ENCODE measurements around the gene RAD51B. TPM values are rescaled to one million over a fixed set of nuclear protein-coding genes. Genes with fewer than 3 reads are reported as not detected.

Gene RAD51B
- total and polyA plus RNA-seq, 2 of the 13 experiments (the other 11 are each of a cell fraction or from before 2014, with no cell fraction given), result 7.0 to 9.5 TPM

DNA sequence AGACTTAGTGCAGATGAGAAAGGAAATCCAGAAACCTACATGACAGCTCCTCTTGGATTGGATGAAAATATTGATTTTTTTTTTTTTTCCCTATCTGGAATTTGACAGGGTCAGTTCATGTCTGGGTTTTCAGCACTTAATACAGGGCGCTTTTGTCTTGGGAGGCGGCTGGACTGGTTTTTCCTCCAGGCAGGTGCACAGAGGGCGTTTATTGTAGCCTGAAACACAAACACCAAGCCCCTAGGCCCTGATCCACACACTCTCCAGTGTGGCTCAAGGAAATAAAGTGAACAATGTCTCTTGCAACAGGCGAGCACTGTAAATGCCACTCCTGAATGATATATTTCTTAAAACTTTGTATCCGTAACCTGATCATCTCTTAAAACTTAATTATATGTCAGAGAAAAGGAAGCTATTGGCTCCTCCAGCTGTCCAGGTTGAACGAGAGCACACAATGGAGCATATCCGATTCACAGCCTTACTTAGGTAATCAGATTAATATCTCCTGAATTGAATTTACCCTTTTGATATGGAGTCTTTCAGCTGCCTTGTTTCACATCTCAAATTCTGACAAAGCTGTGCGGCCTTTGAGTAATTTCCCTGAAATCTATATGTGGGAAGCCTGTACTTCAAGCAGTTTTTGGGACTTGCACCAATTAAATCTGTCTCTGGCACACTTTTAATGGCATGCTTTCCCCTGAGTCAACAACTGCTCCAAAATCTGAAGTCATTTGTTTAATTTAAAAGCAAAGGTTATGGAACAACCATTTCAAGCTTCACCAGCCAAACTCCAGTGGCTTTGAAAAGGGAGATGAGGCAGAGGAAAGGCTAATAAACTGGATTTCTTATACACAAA is 487.6 kb downstream of the RAD51B start (continued):
- TF ChIP-seq, protein P1, sequence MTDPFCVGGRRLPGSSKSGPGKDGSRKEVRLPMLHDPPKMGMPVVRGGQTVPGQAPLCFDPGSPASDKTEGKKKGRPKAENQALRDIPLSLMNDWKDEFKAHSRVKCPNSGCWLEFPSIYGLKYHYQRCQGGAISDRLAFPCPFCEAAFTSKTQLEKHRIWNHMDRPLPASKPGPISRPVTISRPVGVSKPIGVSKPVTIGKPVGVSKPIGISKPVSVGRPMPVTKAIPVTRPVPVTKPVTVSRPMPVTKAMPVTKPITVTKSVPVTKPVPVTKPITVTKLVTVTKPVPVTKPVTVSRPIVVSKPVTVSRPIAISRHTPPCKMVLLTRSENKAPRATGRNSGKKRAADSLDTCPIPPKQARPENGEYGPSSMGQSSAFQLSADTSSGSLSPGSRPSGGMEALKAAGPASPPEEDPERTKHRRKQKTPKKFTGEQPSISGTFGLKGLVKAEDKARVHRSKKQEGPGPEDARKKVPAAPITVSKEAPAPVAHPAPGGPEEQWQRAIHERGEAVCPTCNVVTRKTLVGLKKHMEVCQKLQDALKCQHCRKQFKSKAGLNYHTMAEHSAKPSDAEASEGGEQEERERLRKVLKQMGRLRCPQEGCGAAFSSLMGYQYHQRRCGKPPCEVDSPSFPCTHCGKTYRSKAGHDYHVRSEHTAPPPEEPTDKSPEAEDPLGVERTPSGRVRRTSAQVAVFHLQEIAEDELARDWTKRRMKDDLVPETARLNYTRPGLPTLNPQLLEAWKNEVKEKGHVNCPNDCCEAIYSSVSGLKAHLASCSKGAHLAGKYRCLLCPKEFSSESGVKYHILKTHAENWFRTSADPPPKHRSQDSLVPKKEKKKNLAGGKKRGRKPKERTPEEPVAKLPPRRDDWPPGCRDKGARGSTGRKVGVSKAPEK (CRISPR knock-in tag; IDR thresholded peaks at IDR 0.05; ENCODE audit: borderline replicate concordance), result no peak
- TF ChIP-seq, protein P2, sequence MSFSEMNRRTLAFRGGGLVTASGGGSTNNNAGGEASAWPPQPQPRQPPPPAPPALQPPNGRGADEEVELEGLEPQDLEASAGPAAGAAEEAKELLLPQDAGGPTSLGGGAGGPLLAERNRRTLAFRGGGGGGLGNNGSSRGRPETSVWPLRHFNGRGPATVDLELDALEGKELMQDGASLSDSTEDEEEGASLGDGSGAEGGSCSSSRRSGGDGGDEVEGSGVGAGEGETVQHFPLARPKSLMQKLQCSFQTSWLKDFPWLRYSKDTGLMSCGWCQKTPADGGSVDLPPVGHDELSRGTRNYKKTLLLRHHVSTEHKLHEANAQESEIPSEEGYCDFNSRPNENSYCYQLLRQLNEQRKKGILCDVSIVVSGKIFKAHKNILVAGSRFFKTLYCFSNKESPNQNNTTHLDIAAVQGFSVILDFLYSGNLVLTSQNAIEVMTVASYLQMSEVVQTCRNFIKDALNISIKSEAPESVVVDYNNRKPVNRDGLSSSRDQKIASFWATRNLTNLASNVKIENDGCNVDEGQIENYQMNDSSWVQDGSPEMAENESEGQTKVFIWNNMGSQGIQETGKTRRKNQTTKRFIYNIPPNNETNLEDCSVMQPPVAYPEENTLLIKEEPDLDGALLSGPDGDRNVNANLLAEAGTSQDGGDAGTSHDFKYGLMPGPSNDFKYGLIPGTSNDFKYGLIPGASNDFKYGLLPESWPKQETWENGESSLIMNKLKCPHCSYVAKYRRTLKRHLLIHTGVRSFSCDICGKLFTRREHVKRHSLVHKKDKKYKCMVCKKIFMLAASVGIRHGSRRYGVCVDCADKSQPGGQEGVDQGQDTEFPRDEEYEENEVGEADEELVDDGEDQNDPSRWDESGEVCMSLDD (CRISPR knock-in tag; IDR thresholded peaks at IDR 0.05; ENCODE audit: borderline replicate concordance), result no peak
- TF ChIP-seq ZC3H4 (CRISPR knock-in tag; IDR thresholded peaks at IDR 0.05; ENCODE audit: borderline replicate concordance) (no peak), CBX2 (IDR thresholded peaks at IDR 0.05; ENCODE audit: low read depth, low read length) (no peak), CBX2 (CRISPR knock-in tag; IDR thresholded peaks at IDR 0.05; ENCODE audit: low read depth) (no peak), EP300 (IDR thresholded peaks at IDR 0.05; ENCODE audit: low read depth in 2 of 2, low read length in 2 of 2) (peak in 1 of 2 experiments; percentile 19; a peak in 1 of 4 replicates), EP300 (CRISPR knock-in tag; IDR thresholded peaks at IDR 0.05; ENCODE audit: borderline replicate concordance) (no peak), ZBTB33 (CRISPR knock-in tag; IDR thresholded peaks at IDR 0.05) (0 out of 2 replicates have a peak, but pooled peaks have one; percentile 26), HHEX (CRISPR knock-in tag; IDR thresholded peaks at IDR 0.05) (no peak), KLF12 (CRISPR knock-in tag; IDR thresholded peaks at IDR 0.05; ENCODE audit: borderline replicate concordance) (no peak), SALL1 (CRISPR knock-in tag; IDR thresholded peaks at IDR 0.05) (peak; percentile 18; the same call in 1 of the 2 replicates)
- TF ChIP-seq, protein P3, sequence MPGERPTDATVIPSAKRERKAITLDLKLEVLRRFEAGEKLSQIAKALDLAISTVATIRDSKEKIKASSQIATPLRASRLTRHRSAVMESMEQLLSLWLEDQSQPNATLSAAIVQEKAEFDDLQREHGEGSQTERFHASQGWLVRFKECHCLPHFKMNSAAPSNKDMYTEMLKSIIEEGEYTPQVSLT (CRISPR knock-in tag; IDR thresholded peaks at IDR 0.05; ENCODE audit: borderline replicate concordance, low read depth), result no peak
- TF ChIP-seq, protein P4, sequence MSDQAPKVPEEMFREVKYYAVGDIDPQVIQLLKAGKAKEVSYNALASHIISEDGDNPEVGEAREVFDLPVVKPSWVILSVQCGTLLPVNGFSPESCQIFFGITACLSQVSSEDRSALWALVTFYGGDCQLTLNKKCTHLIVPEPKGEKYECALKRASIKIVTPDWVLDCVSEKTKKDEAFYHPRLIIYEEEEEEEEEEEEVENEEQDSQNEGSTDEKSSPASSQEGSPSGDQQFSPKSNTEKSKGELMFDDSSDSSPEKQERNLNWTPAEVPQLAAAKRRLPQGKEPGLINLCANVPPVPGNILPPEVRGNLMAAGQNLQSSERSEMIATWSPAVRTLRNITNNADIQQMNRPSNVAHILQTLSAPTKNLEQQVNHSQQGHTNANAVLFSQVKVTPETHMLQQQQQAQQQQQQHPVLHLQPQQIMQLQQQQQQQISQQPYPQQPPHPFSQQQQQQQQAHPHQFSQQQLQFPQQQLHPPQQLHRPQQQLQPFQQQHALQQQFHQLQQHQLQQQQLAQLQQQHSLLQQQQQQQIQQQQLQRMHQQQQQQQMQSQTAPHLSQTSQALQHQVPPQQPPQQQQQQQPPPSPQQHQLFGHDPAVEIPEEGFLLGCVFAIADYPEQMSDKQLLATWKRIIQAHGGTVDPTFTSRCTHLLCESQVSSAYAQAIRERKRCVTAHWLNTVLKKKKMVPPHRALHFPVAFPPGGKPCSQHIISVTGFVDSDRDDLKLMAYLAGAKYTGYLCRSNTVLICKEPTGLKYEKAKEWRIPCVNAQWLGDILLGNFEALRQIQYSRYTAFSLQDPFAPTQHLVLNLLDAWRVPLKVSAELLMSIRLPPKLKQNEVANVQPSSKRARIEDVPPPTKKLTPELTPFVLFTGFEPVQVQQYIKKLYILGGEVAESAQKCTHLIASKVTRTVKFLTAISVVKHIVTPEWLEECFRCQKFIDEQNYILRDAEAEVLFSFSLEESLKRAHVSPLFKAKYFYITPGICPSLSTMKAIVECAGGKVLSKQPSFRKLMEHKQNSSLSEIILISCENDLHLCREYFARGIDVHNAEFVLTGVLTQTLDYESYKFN (CRISPR knock-in tag; conservative IDR thresholded peaks at IDR 0.05), result peak; percentile 19; the same call in 1 of the 2 replicates
- TF ChIP-seq, protein P5, sequence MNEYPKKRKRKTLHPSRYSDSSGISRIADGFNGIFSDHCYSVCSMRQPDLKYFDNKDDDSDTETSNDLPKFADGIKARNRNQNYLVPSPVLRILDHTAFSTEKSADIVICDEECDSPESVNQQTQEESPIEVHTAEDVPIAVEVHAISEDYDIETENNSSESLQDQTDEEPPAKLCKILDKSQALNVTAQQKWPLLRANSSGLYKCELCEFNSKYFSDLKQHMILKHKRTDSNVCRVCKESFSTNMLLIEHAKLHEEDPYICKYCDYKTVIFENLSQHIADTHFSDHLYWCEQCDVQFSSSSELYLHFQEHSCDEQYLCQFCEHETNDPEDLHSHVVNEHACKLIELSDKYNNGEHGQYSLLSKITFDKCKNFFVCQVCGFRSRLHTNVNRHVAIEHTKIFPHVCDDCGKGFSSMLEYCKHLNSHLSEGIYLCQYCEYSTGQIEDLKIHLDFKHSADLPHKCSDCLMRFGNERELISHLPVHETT (CRISPR knock-in tag; conservative IDR thresholded peaks at IDR 0.05), result no peak

Data from HepG2 (cell line).